Activated CD8-positive, alpha-beta memory T cell treated with anti-CD3 and anti-CD28 coated beads, Interleukin-2, amount 50 U/mL, for 24 hours (primary cell): ENCODE measurements around the gene AGAP1.

Source experiments
- DNase-seq: peaks from one replicate; pipeline ENCODE4 v3.0.0-alpha.2; 2020; ENCODE audit errors: extremely low read depth

Gene AGAP1

GRCh38 chr2:235810846-235811245 is 317.0 kb downstream of the AGAP1 start:
- no peak for DNase-seq

DNA sequence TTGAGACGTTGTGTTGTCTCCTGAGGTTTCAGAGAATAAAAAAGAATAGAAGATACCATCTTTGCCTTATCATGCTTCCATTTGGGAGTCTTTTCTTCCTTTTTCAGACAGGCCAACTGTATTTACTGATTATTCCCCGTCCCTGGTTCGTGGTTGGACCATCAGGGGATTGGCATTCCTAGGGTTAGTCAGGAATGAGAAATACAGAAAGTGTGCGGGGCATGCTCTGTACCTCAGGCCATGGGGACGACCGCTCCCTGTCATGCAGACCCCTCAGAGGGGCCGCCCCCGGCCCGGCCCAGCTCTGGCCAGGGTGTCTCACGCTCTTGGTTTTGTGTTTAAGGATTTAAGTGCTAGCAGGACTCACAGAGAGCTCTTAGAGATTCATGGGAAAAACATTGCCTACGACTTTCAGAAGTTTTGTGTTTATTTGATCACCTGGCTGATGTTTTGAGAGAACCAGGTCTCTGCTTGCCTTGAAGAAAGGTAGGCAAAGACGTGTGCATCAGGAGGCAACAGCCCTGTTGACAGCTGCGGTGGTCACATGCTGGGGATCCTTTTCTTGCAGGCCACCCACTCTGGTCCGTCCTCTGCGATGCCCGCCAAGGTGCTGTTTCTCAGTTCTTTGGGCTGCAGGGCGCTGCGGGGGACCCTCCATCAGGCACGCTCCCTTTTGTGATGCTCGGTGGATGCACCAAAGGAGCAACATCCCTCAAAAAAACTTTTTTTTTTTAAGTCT is 317.8 kb downstream of the AGAP1 start:
- no peak for DNase-seq

- DNase-seq: no peak
Measured at GRCh38 chr2:235812185-235812665, 318.4 kb downstream of the AGAP1 start.

DNA sequence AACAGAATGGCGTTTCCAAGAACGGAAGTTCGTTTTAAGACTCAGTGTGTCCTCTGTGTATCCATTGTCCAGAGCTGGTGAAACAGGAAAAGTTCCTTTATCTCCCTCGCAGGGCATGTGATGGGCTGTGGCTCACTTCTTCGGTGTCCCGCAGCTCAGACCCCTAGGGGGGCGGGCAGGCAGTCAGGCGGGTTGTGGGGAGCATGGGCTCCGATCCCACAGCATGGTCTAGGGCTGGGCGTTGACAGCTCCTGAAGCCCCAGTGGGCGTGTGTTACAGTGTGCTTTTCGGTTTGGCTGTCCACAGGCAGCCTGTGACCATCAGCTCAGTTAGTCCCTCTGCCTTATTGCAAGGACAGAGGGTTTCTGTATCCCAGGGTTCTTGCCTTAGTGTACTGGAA is 319.6 kb downstream of the AGAP1 start:
- no peak for DNase-seq

DNA sequence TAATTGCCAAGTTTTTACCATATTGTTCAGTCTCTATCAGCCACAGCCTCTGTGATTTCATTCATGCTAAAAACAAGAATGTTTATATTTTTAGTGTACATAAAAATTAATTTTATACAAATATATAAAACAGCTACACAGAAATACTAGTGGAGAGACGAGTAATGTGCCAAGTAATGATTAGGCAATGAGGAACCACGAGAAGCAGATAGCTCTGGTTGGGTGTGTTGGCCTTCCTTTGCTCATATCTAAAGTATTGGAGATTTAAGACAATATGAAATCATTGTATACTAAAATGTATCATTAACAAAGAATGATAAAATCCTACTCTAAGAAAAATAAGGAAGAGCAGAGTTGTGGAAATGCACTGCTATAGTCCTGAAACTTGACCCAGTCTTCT is 326.7 kb downstream of the AGAP1 start:
- DNase-seq: no peak

DNA sequence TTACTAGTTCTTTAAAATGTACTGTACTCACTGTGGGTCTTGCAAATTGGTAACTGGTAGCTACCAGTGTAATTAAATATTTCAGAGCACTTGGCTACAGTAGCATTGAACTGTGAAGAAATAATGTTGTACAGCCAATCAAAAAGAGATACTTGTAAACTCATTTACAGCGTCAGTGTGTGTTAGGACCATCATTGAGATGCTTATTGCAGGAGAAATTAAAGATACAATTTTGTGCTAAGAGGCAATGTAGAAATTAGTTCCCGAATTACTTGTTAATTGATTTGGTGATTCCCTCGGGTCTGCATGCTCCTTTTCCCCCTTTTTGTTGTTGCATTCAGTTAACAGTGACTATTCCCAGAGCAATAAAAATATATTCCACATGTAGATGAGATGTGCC is 330.5 kb downstream of the AGAP1 start:
- DNase-seq: no peak

DNA sequence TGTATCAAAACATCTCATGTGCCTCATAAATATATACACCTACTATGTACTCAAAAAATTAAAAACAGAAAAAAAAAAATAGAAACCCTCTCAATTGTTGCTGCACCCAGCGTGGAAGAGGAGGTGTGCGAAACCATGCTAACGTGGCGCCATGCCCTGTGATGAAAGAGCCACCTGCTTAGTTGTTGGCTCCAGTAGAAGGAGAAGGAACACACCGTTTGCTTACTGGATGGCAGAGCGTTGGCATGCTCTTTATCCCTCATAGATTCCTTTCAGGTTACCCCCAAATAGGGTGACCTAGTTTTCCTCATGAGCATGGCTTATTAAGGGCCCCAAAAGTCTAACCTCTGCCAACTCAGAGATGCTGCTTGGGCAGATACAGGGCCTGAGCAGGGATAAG is 332.1 kb downstream of the AGAP1 start:
- DNase-seq: no peak

GRCh38 chr2:235826826-235827225 is 333.0 kb downstream of the AGAP1 start:
- DNase-seq: no peak

GRCh38 chr2:235827585-235827992 is 333.7 kb downstream of the AGAP1 start:
- no peak for DNase-seq

- no peak for DNase-seq
Measured at GRCh38 chr2:235829726-235830125, 335.9 kb downstream of the AGAP1 start.

GRCh38 chr2:235831755-235832154 is 337.9 kb downstream of the AGAP1 start:
- DNase-seq: no peak

- DNase-seq: no peak
Measured at GRCh38 chr2:235832941-235833340, 339.1 kb downstream of the AGAP1 start.

DNA sequence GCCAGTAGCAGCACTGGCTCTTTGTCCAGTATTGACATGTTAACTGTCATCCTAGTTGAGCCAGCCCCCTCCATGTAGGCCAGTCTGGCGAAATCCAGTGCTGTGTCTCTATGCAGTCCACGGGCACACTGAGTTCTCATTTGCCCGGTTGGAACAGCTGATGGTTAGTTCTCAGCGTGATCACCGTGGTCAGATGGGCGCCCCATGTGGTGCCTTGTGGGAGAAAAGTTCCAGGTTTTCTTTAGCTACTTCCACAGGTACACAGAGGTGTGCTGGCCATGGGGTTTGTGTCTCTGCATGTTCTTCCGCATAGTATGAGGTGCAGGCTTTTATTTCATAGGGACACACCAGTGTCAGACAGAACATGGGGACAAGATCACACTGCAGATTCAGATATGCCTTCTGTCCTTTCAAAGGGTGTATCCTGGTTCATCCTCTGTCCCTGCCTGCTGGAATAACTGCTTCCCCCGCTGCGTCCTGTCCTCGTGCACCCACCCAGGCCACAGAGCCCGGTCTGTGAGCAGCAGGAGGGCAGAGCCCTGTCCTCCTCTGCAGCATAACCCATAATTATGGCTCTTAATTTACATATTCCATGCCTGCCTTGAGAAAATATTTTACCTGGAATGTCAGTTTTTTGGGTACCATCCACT is 340.3 kb downstream of the AGAP1 start:
- DNase-seq: no peak

- DNase-seq: no peak
Measured at GRCh38 chr2:235834781-235835180, 340.9 kb downstream of the AGAP1 start.

DNA sequence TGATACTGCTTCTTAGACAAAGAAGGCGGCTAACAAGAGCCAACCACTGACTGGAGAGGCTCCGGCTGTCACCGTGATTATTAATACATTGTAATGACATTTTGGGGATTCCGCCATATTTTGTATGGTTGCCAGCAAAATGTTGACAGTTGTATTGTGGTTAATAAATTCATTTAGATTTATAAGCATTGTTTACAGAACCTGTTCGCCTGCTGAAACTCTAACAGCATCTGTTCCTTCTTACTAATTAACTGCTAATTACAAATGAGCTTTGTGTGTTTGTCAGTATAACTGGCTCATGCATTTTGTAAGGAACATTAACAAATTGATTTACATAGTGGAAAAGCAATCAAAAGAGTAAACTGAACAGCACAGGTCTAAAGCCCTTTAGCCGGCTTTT is 342.0 kb downstream of the AGAP1 start:
- no peak for DNase-seq

DNA sequence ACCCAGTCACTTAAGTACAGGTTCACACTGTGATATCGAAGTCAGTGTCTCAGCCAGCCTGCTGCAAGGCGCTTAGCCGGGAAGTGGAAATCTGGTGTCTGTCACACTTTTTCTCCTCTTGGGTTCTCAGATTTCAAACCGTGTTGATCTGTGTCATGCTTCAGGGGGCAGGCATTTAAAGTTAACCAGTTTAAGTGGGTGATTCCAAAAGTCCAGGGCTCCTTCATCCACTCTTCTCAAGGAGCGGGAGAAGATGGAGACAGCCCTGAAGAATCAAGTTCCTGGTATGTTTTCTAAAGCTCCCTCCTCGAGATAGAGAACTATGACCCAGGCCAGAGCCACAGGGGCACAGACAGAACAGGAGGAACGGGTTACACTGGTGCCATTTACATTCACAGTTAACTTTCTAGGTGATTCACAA is 342.7 kb downstream of the AGAP1 start:
- DNase-seq: no peak

DNA sequence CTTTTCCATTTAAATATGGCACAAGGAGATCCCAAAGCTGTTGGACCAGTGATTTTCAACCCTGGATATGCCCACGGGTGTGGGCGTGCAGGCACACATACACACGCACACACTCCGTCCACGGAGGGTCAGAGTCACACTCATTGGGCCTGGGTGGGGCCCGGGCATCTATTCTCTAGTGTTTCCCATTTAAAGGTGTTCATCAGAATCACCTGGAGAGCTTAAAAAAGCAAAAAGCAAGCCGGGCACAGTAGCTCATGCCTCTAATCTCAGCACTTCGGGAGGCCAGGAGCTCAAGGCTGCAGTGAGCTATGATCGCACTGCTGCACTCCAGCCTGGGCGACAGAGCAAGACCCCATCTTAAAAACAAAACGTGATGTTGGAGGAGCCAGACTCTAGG is 345.4 kb downstream of the AGAP1 start:
- DNase-seq: no peak

- no peak for DNase-seq
Measured at GRCh38 chr2:235839974-235840373, 346.1 kb downstream of the AGAP1 start.

DNA sequence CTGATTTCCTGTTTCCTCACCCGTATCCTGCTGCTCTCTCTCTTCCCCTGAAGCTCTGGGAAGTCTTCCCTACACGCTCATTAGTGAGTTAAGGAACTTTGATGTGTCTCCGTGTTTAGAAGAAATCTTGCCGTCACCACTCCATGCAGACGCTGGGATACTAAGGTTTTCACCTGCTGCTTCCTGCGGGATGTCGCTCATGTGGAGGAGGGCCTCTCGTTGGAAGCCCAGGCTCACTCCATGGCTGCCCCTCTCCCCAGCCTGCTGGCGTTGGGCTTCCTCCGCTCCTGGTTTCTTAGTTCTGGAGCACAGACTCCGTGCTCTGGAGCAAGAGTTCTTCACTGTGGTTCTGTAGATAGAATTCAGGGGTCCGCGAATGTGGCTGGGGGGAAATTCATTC is 348.0 kb downstream of the AGAP1 start:
- DNase-seq: no peak

DNA sequence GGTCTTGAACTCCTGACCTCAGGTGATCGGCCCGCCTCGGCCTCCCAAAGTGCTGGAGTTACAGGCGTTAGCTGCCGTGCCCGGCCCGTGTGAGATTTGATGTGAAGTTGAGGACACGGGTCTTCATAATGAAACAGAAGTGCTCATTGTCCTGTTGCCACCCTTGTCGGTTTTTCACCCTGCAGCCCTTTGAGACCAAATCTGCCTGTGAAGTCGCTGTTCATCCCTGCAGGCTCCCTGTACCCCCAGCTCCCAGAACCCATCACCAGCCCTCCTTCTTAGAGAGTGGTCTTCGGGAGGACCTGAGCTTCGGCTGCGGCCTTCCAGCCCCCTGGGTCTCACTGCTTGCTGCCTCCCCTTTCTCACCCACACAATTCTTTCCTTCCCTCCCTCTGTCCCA is 349.1 kb downstream of the AGAP1 start:
- DNase-seq: no peak

DNA sequence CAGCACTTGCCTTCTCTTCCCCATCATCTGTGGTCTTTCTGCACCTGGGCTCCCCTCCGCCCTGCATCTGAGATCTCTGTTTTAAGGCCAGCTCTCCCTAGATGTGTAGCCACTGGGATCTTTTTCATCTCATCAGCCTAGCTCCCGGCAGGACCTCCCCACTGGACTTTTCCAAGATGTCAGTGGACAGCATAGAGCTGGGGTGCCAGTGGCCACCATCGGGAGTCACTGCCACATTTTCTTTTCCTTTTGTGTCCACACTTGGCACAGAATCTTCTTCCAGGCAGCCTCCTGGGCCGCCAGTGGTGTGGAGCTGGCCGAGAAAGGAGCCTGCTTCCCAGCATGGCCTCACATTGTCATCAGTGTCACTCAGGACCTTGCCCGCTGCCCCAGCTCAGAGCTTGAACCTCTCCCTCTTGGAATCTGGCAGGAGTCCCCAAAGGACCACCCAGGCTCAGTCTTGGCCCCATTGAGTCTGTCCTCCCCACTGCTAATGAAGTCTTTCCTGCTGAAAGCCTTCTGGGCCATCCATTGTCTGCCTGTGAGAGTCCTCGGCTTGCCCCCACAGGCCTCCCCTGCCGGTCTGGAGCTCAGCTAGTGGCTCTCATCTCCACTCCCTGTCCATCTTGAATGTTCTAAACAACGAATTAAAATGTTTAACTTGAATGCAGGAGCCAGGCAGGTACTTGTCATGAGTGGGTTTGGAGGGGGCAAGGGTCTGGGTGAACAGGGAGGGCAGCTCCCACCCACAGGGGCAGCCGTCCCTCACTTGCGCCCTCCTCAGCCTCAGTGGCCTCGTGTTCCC is 349.9 kb downstream of the AGAP1 start:
- no peak for DNase-seq

DNA sequence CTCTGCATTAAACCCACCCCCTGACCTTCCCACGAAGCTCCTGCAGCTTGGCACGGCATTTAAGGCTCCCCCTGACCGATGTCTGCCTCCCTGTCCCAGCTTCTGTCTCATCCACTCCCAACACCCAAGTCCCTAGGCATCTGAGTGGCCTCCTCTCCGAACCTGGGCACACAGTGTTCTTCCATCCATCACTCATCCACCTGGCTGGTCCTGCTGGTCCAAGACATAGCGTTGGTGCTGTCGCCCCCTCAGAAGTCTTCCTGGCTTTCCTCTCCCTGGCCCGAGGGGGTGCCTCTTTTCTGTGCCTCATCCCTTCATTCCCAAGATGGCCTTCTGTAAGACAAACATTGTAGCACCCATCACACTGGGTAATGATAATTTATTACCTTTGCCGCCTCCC is 350.7 kb downstream of the AGAP1 start:
- DNase-seq: no peak

GRCh38 chr2:235845245-235845644 is 351.4 kb downstream of the AGAP1 start:
- no peak for DNase-seq
